ENCODE results near the gene RBM47.

The RBM47 gene

DNA sequence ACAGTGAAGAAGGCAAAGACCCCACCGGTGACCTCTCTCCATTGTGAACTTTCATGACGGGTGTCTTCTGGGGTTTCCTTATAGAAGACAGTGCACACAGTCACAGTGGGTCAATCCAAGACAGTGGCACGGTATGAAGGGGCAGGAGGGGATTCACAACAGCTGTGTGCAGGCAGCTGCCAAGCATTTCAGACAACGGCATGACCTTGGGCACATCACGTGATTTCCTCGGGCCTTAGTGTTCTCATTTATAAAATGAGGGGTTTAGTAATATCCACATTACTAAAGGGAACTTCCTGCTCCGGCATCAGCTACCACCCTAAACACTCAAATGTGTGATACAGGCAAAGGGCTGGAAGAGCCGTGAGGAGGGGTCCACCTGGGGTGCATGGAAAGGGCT, 42.9 kb downstream of the RBM47 start:
- DNase-seq (ENCODE audit: low spot score): no peak

DNA sequence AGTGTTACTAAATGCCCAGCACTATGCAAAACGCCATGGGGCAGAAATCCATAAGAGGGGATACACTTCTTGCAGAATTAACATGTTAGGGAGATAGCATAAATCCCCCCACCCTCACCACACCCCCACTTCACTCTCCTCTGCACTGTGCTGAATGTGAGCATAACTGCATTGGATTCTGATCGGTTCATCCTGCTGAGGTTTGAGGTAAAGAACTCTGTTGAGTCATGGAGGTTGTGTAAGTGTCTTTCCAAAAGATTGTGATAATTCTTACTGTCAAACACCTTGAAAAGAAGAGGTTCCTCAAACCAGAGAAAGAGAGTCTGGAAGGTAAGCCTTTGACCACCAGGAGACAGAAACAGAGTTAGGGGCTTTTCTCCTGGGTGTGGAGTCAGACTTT, 43.6 kb downstream of the RBM47 start:
- DNase-seq (ENCODE audit: low spot score): no peak

DNA sequence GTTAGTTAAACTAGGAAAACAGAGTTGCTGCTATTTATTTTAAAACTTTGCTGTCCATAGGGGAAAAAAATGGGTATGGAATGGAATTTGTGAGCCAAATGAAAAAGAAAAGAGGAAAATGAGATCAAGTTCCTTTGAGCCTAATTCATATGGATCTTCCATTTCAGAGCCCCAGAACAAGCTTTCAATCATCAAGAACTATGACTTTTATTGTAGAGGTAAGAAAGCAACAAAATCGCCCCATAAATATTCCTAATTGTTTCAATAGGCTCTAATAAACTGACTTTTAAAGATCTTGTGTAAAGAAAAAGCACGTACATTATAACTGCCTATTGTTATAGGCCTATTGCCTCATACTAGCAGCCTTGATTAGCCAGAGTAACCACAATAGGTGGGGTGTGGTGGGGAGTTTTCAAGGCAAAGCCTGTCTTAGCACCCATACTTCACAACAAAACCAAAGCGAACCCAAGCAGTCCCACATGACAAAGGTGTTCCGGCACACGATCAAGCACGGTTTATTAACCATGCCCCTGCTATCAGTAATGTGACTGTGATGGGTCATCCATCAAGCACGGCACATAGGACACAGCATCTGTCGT, 44.4 kb downstream of the RBM47 start:
- no peak for DNase-seq (ENCODE audit: low spot score)

DNA sequence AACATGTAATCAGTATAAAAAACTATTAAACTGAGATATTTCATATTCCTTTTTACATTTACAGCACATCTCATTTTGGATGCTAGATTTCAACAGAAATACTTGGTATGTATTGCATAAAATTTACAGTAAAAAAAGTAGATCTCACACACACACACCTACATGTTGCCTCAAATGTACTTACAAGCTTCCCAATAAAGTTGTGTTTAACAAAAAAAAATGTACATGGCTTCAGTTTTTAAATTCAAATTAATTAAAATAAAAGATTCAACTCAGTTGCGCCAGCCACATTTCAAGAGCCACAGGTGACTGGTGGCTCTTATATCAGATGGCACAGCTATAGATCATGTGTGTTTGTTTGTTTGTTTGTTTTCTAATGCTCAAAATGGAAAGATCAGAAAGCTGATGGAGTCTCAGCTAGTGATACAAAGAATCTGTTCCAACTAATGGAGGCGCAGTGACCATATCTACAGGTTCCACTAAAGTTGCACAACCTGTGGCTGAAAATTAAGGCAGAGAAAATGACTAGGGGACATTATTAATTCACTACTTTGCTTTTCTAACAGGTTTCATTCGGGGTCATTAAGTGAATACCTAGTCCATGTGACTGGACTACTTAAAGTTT, 45.0 kb downstream of the RBM47 start:
- no peak for DNase-seq (ENCODE audit: low spot score)

DNA sequence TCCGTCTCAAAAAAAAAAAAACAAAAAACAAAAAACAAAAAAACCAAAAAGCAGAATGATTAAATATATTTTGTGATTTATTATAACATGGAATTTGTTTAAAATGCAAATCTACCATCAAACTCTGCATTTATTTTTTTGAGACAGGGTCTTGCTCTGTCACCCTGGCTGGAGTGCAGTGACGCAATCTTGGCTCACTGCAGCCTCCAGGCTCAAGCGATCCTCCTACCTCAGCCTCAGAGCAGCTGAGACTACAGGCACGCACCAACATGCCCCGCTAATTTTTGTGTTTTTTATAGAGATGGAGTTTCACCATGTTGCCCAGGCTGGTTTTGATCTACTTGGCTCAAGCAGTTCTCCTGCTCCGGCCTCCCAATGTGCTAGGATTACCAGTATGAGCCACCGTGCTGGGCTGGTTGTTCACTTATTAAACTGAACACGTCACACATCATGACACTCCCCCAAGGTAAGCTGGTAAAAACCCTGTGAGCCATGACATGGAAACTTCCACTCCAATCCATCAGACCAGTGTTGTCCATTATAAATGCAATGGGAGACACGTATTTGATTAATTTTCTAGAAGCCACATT, 45.7 kb downstream of the RBM47 start:
- DNase-seq (ENCODE audit: low spot score): no peak

DNA sequence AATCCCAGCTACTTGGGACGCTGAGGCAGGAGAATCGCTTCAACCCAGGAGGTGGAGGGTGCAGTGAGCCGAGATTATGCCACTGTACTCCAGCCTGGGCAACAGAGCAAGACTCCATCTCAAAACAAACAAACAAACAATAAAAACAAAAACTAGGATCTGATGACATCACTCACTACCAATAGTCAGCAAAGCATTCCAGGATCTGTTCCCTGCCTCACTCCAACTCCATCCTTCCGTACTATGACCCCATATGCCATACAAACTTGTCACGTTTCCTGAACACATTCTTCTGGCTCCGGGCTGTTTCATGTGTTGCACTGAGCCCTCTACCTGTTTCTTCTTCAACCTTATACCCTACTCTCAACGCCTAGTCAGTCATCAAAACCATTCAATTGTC, 47.3 kb downstream of the RBM47 start:
- no peak for DNase-seq (ENCODE audit: low spot score)

DNA sequence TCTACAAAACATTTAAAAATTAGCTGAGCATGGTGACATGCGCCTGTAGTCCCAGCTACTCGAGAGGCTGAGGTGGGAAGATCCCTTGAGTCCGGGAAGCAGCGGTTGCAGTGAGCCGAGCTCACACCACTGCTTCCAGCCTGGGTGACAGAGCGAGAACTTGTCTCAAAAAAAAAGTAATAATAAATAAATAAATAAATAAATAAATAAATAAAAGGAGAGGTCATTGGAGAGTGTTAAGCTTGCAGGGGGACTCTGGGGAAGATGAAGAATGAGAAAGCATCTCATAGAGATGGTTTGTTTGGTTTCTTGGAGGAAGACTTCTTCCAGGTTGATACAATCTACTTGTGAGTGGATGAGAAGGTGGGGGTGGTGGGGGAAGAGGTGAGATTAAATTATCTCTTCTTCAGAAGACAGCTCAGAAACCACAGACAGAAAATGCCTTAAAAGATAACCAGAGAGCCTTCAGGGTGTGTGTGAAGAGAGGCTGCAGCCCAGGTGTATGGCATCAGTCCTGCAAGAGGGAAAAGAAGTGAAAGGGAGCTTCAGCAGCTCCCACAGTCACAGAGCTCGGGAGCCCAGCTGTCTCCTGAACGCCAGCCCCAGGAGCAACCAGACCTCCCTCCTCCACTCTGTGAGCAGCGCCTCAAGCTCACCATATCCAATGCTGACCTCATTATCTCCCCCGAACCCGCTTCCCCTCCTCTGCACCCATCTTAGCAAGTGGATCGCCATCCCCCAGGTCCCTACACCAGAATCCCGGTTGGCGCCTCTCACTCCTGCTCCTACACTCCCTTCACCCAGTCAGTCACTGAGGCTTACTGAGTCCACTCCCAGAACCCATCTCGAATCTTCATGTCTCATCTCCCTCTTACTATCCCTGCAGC, 48.2 kb downstream of the RBM47 start:
- DNase-seq (ENCODE audit: low spot score): no peak

DNA sequence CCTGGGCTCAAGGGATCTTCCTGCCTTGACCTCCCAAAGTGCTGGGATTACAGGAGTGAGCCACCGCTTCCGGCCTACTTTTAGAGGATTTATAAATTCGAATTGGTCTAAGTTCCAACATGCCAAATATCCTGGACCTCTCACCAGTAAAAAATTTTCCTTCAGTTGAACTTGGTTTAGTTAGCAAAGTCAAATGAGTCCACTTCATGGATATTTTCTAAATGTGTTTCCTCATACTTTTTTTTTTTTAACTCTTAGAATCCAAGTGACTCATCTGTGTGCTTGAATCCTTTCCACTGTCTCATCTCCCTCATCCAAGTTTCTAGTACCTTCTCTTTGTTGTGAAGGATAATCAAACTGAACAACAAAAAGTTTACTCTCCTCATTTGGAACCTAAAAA, 49.7 kb downstream of the RBM47 start:
- no peak for DNase-seq (ENCODE audit: low spot score)

DNA sequence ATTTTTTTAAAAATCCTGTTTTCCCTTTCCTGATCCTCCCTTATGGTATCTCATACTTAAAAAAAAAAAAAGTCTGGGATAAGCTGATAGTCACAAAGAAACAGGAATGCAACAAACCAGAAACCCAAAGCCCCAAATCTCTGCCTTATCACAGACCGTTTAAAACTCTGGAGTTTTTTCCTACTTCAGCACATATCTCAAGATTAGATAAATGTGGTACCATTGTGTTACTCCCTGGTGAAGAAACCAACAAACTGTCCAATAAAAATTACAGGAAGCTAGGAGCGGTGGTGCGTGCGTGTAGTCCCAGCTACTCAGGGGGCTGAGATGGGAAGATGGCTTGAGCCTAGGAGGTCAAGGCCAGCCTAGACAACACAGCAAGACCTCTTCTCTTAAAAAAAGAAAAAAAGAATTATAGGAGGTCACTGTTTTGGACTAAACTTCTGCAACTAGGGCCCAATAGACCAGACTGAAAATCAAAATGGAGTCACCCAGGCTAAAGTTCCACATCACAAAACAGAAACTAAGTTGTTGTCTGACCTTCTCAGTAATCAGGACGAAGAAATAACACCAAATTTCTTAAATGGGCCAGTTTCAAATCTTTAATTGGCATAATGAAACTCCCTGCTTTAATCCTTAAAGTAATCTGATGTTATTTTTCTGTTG, 51.9 kb downstream of the RBM47 start:
- DNase-seq (ENCODE audit: low spot score): no peak

DNA sequence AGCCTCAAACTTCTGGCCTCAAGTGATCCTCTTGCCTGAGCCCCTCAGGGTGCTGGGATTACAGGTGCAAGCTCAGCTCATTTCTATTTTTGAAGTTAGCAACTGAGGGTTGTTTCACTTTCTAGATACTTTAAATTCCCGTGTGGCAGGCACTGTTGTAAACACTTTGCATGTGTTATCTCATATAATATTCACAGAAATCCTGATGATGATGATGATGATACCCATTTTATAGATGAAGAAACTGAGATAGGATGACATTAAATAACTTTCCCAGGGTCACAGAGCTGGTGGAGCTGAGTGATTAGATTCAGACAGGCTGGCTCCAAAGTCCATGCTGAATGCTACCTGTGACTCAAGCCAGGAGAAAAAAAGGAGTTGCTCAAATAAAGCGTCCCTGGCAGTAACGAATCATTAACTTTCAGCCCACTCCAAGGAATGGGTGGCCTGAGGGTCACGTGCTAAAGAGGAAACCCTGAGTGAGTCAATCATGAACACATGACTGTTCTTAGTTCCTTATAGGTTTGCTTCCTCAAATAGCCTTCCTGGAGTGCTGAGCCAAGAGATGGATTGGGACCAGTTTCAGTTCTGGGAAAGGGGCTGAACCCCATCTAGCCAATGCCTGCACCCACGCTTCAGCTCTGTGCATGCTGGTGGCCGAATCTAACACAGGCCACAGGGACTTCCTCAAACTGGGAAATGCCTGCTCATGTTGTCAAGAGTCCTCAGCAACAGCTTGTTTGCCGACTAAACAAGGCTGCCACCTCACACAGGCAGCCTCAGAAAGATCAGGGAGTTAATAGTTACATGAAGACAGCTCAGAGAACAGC, 52.8 kb downstream of the RBM47 start:
- DNase-seq (ENCODE audit: low spot score): peak; percentile 41

DNA sequence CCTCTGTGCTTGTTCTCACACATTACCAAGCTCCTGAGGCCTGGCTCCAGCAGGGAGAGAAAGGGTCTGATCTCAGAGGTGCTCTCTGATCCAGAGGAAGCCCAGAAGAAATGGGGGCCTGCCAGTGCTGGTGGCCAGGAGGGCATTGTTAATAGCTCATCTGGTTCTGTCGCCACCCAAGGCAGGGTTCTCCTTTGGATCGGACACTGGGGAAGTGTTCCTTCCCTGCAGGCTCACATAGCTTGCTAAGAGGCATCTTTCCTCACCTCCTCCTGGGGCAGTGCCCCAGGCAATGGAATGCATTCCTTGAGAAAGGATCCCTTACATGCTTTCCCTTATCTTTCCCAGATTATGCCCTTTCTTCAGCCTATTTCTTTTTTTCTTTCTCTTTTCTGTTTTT, 53.8 kb downstream of the RBM47 start:
- no peak for DNase-seq (ENCODE audit: low spot score)

DNA sequence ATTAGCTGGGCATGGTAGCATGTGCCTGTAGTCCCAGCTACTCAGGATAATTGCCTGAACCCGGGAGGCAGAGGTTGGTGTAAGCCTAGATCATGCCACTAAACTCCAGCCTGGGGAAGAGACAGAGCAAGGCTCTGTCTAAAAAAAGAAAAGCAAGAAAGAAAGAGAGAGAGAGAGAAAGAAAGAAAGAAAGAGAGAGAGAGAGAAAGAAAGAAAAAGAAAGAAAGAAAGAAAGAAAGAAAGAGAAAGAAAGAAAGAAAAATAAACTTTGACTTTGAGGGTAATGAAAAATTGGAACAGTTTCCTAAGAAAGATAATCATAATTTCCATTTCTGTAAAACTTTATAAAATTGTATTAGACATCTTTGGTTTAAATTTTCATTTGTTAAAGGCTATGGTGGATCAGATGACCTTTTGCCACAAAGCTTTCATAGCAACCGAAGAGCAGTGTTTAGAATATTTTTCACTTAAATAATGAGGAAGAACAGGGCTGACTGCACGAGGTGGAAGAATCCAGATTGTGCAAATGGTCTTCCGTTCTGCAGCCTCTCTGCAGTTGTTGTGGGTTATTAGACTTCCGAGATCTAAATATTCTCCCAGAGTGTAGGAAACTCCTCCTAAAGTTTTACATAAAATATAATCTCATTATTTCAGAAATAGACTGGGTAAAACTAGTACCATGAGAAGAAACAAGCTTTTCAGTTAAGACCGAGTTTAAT, 55.9 kb downstream of the RBM47 start:
- no peak for DNase-seq (ENCODE audit: low spot score)

DNA sequence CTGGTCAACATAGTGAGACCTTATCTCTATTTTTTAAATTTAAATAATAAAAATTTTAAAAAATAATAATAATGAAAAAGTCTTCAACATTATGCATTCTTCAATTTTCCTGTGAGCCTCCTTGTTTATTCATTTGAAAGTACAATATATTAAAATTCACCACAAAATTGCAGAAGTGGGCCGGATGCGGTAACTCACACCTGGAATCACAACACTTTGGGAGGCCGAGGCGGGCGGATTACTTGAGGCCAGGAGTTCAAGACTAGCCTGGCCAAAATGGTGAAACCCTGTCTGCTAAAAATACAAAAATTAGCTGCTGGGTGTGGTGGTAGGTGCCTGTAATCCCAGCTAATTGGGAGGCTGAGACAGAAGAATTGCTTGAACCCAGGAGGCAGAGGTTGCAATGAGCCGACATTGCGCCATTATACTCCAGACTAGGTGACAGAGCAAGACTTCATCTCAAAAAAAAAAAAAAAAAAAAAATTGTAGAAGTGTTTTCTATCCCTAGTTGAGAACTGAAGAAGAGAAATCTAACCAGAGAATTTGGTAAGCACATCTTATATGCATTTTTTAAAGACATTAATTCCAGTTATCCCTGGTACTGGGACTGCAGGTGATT, 56.9 kb downstream of the RBM47 start:
- no peak for DNase-seq (ENCODE audit: low spot score)

DNA sequence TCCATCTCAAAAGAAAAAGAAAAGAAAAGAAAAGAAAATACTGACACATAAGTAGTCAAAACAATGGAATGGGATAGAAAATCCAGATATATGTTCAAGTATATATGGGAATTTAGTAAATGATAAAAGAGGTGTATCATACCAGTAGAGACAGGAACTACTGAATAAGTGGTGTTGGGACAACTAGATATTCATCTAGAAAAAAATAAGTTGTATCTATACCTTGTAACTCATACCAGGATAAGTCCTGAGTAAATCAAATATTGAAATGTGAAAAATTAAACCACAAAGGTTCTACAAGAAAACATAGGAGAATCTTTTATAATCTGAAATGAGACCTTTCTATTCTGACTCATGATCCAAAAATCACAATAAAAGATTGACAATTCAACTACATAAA, 58.5 kb downstream of the RBM47 start:
- no peak for DNase-seq (ENCODE audit: low spot score)

DNA sequence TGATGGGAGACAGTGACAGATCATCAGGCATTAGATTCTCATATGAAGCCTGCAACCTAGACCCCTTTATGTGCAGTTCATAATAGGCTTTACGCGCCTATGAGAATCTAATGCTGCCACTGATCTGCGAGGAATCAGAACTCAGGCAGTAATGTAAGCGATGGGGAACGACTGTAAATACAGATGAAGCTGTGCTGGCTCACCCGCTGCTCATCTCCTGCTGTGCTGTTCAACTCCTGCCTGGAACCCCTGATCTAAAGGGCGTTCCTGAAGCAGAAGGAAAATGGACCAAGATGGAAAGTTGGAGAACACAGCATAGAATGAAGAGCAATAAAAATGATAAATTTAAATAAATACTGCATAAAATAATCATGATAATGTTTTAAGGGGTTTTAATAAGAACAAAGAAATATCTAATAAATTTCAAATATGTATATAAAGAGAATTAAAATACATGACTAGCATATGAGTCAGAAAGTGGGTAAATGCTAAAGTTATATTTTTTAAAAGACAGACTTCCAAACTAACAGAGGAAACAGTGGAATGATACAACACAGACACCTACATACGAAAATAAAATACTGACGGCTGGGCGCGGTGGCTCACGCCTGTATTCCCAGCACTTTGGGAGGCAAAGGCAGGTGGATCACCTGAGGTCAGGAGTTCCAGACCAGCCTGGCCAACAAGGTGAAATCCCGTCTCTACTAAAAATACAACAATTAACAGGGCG, 59.2 kb downstream of the RBM47 start:
- DNase-seq (ENCODE audit: low spot score): no peak

DNA sequence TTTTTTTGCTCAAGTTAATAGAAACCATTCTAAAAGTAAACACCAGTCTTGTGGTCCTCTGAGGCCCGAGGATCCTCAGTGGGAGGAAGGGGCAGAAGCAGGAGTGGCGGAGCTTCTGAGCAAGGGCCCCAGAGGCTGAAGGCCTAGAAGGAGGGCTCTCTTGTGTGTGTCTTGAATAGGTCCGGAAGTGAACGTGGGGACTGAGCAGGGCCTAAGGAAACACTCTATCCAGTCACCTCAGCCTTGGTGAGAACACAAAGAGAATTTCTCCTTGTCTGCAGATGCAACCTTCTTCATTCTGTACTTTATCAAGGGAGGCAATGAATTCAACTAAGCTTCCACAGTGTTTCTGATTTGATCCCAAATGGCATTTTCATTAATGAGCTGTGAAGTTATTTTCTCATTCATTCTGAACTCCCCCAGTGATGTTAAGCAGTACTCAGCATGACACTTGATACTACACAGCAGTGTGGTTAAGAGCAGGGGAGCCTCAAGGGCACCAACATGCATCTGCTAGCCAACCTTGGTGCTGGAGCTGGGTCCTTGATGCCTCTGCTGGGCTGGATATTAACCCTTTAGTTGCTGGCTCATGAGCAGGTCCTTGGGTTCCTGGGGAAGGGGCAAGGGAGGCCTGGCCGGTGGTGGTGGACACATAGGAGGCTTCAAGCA, 64.7 kb downstream of the RBM47 start:
- DNase-seq (ENCODE audit: low spot score): no peak

DNA sequence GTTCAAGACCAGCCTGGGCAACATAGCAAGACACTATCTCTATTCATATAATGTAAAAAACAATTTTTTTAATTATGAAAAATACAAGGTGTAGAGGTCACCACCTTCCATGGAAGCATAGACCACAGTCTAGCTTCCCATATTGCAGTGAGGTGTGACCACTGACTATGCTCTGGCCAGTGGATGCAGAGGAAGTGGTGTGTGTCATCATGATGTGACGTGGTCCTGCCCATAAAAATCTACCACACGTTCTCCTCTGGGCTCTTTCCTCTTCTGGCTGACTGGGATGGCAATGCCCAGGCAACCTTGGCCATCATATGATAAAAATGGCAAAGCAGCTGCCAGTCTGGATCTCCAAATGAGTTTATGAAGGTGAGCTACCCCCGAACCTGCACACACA, 65.7 kb downstream of the RBM47 start:
- no peak for DNase-seq (ENCODE audit: low spot score)

DNA sequence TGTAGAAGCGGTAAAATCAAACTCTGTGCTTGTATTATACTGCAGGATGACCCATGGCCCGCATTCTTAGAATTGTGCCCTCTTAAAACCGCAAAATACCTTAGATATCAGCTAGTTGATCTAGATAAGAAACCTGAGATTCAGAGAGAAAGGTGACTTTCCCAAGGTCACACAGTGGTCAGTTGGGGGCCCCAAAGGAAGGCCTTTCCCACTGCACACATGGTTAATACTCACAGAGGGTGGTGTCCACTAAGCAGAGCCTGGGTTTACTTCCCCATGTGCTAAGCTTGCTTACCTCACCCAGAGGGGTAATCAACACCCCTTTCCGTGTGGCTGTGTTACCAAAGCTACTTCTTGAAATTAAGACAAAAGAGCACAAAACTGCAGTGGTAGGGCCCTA, 66.3 kb downstream of the RBM47 start:
- DNase-seq (ENCODE audit: low spot score): no peak

DNA sequence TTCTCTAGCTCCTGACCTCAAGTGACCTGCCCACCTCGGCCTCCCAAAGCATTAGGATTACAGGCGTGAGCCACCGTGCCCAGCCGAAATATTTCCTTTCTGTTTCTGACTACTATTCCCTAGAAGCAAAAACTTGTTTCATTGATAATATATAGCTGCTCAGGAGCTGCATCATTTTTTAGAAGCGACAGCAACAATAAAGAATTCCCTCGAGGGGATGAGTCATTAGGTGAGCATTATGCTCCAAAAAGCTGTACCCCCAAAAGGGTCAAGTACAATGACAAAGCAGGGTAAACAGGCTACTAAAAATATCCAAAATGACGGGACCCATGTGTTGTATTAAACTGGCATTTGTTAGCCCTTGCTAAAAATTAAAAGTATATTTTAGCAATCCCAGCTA, 67.0 kb downstream of the RBM47 start:
- no peak for DNase-seq (ENCODE audit: low spot score)
